Measurements from ENCODE around the gene JUP.

Gene JUP

GRCh38 chr17:41717408-41718286 is 68.9 kb downstream of the JUP start:
- peak; percentile 44 for DNase-seq (ENCODE audit: low read depth)
- no peak overlapping the region for H3K4me3 ChIP-seq (ENCODE audit: low read length)
- no peak for TF ChIP-seq CTCF (conservative IDR thresholded peaks at IDR 0.05; ENCODE audit: low read length)

- TF ChIP-seq CTCF (conservative IDR thresholded peaks at IDR 0.05; ENCODE audit: low read length) = no peak
- DNase-seq (ENCODE audit: low read depth) = no peak
- H3K4me3 ChIP-seq (ENCODE audit: low read length) = no peak within 1 kb of the TSS
These were observed 74.7 kb downstream of the JUP start, which contains the start of gene GAST for GRCh38 chr17:41711669-41712400. TSS of gene GAST (plus strand) at chr17:41712331. CDS start at chr17:41715437, 3,106 bp downstream.

GRCh38 chr17:41710472-41711090 is 75.9 kb downstream of the JUP start:
- no peak for TF ChIP-seq CTCF (conservative IDR thresholded peaks at IDR 0.05; ENCODE audit: low read length)
- H3K4me3 ChIP-seq (ENCODE audit: low read length) = no peak overlapping the region
- peak; percentile 67 for DNase-seq (ENCODE audit: low read depth)

GRCh38 chr17:41707803-41708669 is 78.5 kb downstream of the JUP start:
- TF ChIP-seq CTCF (conservative IDR thresholded peaks at IDR 0.05; ENCODE audit: low read length) = no peak
- no peak overlapping the region for H3K4me3 ChIP-seq (ENCODE audit: low read length)
- DNase-seq (ENCODE audit: low read depth) = no peak

- TF ChIP-seq CTCF (conservative IDR thresholded peaks at IDR 0.05; ENCODE audit: low read length) = no peak
- DNase-seq (ENCODE audit: low read depth) = peak; percentile 58
- H3K4me3 ChIP-seq (ENCODE audit: low read length) = no peak overlapping the region
These were observed 81.1 kb downstream of the JUP start for GRCh38 chr17:41705271-41705991.
